A549 treated with Hydrocortisone at 1 μM for 4 hours (cell line): ENCODE data around the gene SLC25A31. TPM values are rescaled to one million over a fixed set of nuclear protein-coding genes. Genes with fewer than 3 reads are reported as not detected.

Experiments
- total RNA-seq: library from RNA; stranded (reverse); fragments of 200-300 nt; extraction: Qiagen RNA extraction; gene quantifications from 5 replicates; pipeline ENCODE4 v1.2.3, GENCODE V29; 2022

The SLC25A31 gene
- not detected in 5 replicates for total RNA-seq

DNA sequence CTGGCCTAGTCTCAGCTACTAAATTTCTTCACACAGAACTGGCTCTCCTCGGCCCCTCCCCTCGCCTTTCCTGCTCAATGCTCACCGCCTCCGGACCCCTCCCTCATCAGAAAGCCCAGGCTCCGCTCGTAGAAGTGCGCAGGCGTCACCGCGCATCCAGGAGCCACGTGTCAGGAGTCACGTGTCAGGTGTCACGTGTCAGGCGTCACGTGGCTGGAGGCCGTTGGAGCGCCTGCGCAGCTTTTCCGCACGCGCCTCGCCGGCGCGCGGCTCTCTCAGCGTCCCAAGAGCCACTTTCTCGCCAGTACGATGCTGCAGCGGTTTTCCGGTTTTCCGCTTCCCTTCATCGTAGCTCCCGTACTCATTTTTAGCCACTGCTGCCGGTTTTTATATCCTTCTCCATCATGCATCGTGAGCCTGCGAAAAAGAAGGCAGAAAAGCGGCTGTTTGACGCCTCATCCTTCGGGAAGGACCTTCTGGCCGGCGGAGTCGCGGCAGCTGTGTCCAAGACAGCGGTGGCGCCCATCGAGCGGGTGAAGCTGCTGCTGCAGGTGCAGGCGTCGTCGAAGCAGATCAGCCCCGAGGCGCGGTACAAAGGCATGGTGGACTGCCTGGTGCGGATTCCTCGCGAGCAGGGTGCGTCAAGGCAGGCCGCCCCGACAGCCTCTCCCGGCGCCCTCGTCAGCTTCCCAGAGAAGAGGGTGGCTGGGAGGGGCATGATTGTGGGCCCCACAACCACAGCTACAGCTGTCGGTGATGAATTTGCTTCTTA is at the start of gene SLC25A31:
TSS of gene SLC25A31 (plus strand) at position 259 of the 772 bp plus-strand sequence. CDS start at position 405, 146 bp downstream.

DNA sequence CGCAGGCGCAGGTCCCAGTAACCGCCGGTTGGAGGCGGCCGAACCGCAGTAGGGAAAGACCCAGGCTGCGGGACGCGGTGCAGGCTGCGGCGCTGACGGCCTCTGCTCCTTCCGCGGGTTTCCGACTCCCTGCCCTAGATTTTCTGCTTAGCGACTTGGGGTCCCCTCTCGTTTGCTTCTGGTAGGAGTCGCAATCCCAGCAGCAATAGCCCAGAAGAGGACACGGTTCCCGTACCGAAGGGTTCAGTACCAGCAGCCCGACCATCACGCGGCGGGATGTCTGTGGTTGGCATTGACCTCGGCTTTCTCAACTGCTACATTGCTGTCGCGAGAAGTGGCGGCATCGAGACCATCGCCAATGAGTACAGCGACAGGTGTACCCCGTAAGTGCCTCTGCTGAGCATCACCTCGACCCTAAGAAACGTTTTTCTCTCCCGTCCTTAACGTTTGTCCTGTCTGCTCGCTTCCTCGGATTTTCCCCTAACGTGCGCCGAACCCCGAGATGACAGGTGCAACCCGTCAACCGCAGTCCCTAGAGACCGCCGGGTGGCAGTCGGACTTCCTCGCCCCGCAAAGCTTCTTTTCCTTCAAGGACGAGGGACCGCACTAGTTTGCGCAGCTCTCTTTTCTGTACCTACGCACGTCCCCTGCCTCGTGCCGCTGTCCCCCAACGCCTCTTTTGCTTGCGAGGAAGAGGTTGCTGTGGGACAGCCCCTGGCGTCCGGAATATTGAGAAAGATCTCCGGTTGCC is 52.2 kb downstream of the SLC25A31 start, which contains the start of gene HSPA4L:
TSS of gene HSPA4L (plus strand) at position 48 of the 751 bp plus-strand sequence. CDS start at position 277, 229 bp downstream.

Other genes starting within 250 kb of the SLC25A31 start
- 1.1 to 1.4 TPM (median 1.3 TPM) in 5 replicates for gene INTU, start 97.4 kb upstream of the SLC25A31 start, total RNA-seq
- 6.2 to 9.4 TPM (median 6.6 TPM) in 5 replicates for gene HSPA4L, start 51.9 kb downstream of the SLC25A31 start, total RNA-seq
- 13.2 to 17.2 TPM (median 14.6 TPM) in 5 replicates for gene PLK4, start 150.5 kb downstream of the SLC25A31 start, total RNA-seq
- 11.4 to 16.3 TPM (median 13.9 TPM) in 5 replicates for gene MFSD8, start 234.8 kb downstream of the SLC25A31 start, total RNA-seq
- 2.9 to 3.8 TPM (median 3.3 TPM) in 5 replicates for gene ABHD18, start 235.0 kb downstream of the SLC25A31 start, total RNA-seq